SW 1271 (cell line): ENCODE results near the gene NSMCE3.
A peak's percentile ranks its signal among the peaks of the same experiment; 100 is the strongest.

Experiments
- DNase-seq, 2 experiments: peaks; one replicate each; lab custom pipeline; 2025; lab: John Stamatoyannopoulos, UW

The NSMCE3 gene

GRCh38 chr15:29269485-29270168 is at the start of gene NSMCE3:
Gene NSMCE3 (minus strand): TSS chr15:29269822. CDS start chr15:29269705, 117 bp downstream.
- peak; percentile 43 to 69 for DNase-seq

GRCh38 chr15:29316422-29316821 is 46.8 kb upstream of the NSMCE3 start:
- no peak for DNase-seq

- no peak for DNase-seq
These were observed 42.8 kb upstream of the NSMCE3 start for GRCh38 chr15:29312387-29312786.

- DNase-seq: no peak
These were observed 42.1 kb upstream of the NSMCE3 start for GRCh38 chr15:29311696-29312095.

- DNase-seq: no peak
These were observed 39.5 kb upstream of the NSMCE3 start for GRCh38 chr15:29309139-29309538.

- no peak for DNase-seq
These were observed 38.7 kb upstream of the NSMCE3 start for GRCh38 chr15:29308299-29308698.

GRCh38 chr15:29305556-29305955 is 35.9 kb upstream of the NSMCE3 start:
- no peak for DNase-seq

GRCh38 chr15:29302871-29303270 is 33.2 kb upstream of the NSMCE3 start:
- DNase-seq: no peak

- no peak for DNase-seq
These were observed 30.2 kb upstream of the NSMCE3 start for GRCh38 chr15:29299784-29300183.

GRCh38 chr15:29299331-29299730 is 29.7 kb upstream of the NSMCE3 start:
- no peak for DNase-seq

- no peak for DNase-seq
These were observed 25.2 kb upstream of the NSMCE3 start for GRCh38 chr15:29294732-29295325.

- DNase-seq: no peak
These were observed 21.6 kb upstream of the NSMCE3 start for GRCh38 chr15:29291067-29291845.

GRCh38 chr15:29289173-29289572 is 19.6 kb upstream of the NSMCE3 start:
- no peak for DNase-seq

- DNase-seq: no peak
These were observed 15.8 kb upstream of the NSMCE3 start for GRCh38 chr15:29285386-29285785.

GRCh38 chr15:29283381-29283780 is 13.8 kb upstream of the NSMCE3 start:
- no peak for DNase-seq

- no peak for DNase-seq
These were observed 10.9 kb upstream of the NSMCE3 start for GRCh38 chr15:29280514-29280913.

- peak in 1 of 2 experiments; percentile 27 for DNase-seq
These were observed 8.9 kb upstream of the NSMCE3 start for GRCh38 chr15:29278436-29279105.

GRCh38 chr15:29276366-29276765 is 6.7 kb upstream of the NSMCE3 start:
- DNase-seq: no peak

GRCh38 chr15:29275855-29276254 is 6.2 kb upstream of the NSMCE3 start:
- no peak for DNase-seq

- no peak for DNase-seq
These were observed 5.3 kb upstream of the NSMCE3 start for GRCh38 chr15:29274946-29275345.

GRCh38 chr15:29272219-29272618 is 2.6 kb upstream of the NSMCE3 start:
- no peak for DNase-seq

- no peak for DNase-seq
These were observed 1.4 kb upstream of the NSMCE3 start for GRCh38 chr15:29270976-29271375.
